Stimulated activated naive CD4-positive, alpha-beta T cell treated with Interleukin-2 at 50 U/mL for 16 hours (primary cell): ENCODE measurements around the gene PPP2R3A.

ENCODE experiments used
- DNase-seq: peaks from one replicate; lab custom pipeline; 2025; lab: John Stamatoyannopoulos, UW

The PPP2R3A gene

GRCh38 chr3:136194409-136195257 lies 229.1 kb downstream of the PPP2R3A start:
- DNase-seq, result peak; percentile 80

- peak; percentile 65 for DNase-seq
Observed at GRCh38 chr3:136195258-136196063, 229.9 kb downstream of the PPP2R3A start.

GRCh38 chr3:136196064-136196400 lies 230.5 kb downstream of the PPP2R3A start, which contains the start of gene MSL2:
MSL2 (minus strand) TSS chr3:136196335; CDS start chr3:136195113, 1,222 bp downstream.
- peak; percentile 84 for DNase-seq

GRCh38 chr3:136196401-136197158 lies 231.1 kb downstream of the PPP2R3A start:
- DNase-seq, result peak; percentile 99

GRCh38 chr3:136197159-136197793 lies 231.7 kb downstream of the PPP2R3A start:
- DNase-seq, result no peak
